PC-3 (cell line): ENCODE results near the gene PCDH9.

Experiments used
- CTCF ChIP-seq: fragments of 300-600 bp; sonication (generic); conservative IDR thresholded peaks from 2 replicates; pipeline ENCODE4 v1.5.1; 2017; ENCODE audit warnings: antibody characterized with exemption, low read depth, mild to moderate bottlenecking, low read length
- EZH2 ChIP-seq: fragments of 300-600 bp; sonication (generic); IDR thresholded peaks from one replicate; pipeline ENCODE4 v1.6.1; 2017; ENCODE audit warnings: antibody characterized with exemption, mild to moderate bottlenecking, low read length; ENCODE audit not compliant: unreplicated experiment
- EZH2phosphoT487 ChIP-seq: fragments of 300-600 bp; sonication (generic); IDR thresholded peaks from 2 replicates; pipeline ENCODE4 v1.6.1; 2018; ENCODE audit warnings: mild to moderate bottlenecking, antibody characterized with exemption, low read length, borderline replicate concordance

GRCh38 chr13:67107979-67108378 is 122.2 kb downstream of the PCDH9 start:
- TF ChIP-seq CTCF (no peak), EZH2phosphoT487 (no peak), EZH2 (no peak)
